MM.1S (cell line): Measurements from ENCODE around the gene BCL2L1.

ENCODE experiments used
- CTCF ChIP-seq: fragments of 300-600 bp; sonication (generic); IDR thresholded peaks from 2 replicates; pipeline ENCODE4 v1.5.1; 2016; ENCODE audit warnings: antibody characterized with exemption, low read length, mixed read lengths
- EZH2 ChIP-seq: fragments of 300-600 bp; sonication (generic); optimal IDR thresholded peaks from 2 replicates; pipeline ENCODE3; 2017; ENCODE audit warnings: low read depth, mild to moderate bottlenecking, antibody characterized with exemption, low read length, mixed read lengths
- EZH2phosphoT487 ChIP-seq: fragments of 300-600 bp; sonication (generic); IDR thresholded peaks from 2 replicates; pipeline ENCODE4 v1.6.1; 2018; ENCODE audit warnings: antibody characterized with exemption, low read length

GRCh38 chr20:31638317-31638716 lies 84.4 kb downstream of the BCL2L1 start:
- TF ChIP-seq CTCF (no peak), EZH2phosphoT487 (no peak), EZH2 (no peak)
